Epithelial cell of esophagus (primary cell): ENCODE data around the gene TDO2.
"Not testable (repeated sequence)": the region's sequence is repeated elsewhere in the genome, so short reads cannot be mapped to it uniquely, and the experiment has no call there.

Source experiments
- DNase-seq: peaks from one replicate; pipeline ENCODE4 v3.0.0; 2010; ENCODE audit warnings: low read depth
- H3K4me3 ChIP-seq: 2 replicates; pipeline ENCODE4 v1.5.1; 2011; ENCODE audit warnings: mild to moderate bottlenecking, low read length, control low read depth
- TF ChIP-seq, protein P1 (sequence below): IDR thresholded peaks from 2 replicates; pipeline ENCODE4 v1.5.1; 2011; ENCODE audit warnings: low read depth, mild to moderate bottlenecking, low read length, control low read depth, inconsistent platforms; ENCODE audit not compliant: insufficient read depth; ENCODE audit errors: missing control alignments

The TDO2 gene

GRCh38 chr4:155889031-155889793 is 14.3 kb upstream of the TDO2 start:
- no peak overlapping the region for H3K4me3 ChIP-seq
- DNase-seq = peak; percentile 81
- TF ChIP-seq, protein P1, sequence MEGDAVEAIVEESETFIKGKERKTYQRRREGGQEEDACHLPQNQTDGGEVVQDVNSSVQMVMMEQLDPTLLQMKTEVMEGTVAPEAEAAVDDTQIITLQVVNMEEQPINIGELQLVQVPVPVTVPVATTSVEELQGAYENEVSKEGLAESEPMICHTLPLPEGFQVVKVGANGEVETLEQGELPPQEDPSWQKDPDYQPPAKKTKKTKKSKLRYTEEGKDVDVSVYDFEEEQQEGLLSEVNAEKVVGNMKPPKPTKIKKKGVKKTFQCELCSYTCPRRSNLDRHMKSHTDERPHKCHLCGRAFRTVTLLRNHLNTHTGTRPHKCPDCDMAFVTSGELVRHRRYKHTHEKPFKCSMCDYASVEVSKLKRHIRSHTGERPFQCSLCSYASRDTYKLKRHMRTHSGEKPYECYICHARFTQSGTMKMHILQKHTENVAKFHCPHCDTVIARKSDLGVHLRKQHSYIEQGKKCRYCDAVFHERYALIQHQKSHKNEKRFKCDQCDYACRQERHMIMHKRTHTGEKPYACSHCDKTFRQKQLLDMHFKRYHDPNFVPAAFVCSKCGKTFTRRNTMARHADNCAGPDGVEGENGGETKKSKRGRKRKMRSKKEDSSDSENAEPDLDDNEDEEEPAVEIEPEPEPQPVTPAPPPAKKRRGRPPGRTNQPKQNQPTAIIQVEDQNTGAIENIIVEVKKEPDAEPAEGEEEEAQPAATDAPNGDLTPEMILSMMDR = no peak

DNA sequence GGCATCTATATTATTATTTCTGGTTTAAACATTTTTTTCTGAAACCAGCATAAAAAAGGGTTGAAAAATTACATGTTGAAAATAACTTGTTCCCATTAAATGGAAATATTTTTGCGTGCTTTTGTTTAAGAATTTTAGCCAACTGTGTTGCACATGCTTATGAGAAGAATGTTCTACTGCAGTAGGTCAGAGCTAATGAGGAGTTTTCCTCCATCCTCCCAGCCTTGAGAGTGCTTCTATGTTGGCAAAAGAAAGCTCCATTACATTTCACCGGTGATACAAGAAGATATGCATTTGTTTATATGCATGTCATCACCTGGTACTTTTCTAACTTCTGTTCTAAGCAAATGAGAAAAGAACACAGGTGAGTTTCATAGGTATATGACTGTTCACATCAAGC is 13.6 kb upstream of the TDO2 start:
- TF ChIP-seq, protein P1 = no peak
- no peak overlapping the region for H3K4me3 ChIP-seq
- DNase-seq = no peak

- TF ChIP-seq, protein P1 = no peak
- no peak overlapping the region for H3K4me3 ChIP-seq
- DNase-seq = peak; percentile 36
Measured at GRCh38 chr4:155891058-155891457, 12.4 kb upstream of the TDO2 start.

- not testable (repeated sequence) for DNase-seq, H3K4me3 ChIP-seq
Measured at GRCh38 chr4:155898371-155898770, 5.1 kb upstream of the TDO2 start.

DNA sequence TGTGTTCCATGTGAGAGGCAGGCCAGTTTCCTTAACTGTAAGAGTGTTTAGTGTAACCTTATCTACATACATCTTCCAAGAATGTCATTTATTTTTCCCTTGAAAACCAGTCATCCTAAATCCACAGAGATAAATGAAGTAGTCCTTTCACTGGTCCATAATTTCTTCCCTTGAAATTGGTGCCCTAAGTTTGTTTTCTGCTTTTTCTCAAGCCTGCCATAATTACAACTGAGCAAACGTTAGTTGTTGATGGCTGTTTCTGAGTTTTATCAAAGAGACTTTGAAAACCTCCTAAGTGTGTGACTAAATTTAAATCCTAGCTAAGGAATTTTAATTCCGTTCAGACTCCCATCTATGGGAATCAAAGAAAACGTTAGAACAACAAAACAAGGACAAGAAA is 3.6 kb upstream of the TDO2 start:
- no peak overlapping the region for H3K4me3 ChIP-seq
- no peak for DNase-seq
- TF ChIP-seq, protein P1 = no peak

DNA sequence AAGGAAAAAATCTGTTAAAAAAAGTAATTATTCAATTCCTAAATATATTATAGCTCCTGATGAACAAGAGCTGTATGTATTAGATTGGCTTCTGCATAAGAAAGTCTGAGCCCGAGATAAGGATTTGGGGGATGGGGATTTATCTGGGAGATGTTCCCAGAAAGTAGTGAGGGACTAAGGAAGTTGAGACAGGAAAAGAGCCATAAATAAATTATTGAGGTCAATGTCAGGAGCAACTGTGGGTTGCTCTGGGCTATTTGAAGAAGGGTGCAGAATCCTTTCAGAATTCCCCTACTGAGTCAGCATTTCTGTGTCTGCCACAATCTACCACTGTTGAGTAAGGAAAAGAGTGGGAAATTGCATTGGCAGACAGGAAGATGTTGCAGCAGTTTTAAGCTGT is 3.1 kb upstream of the TDO2 start:
- no peak overlapping the region for H3K4me3 ChIP-seq
- DNase-seq = peak; percentile 66
- TF ChIP-seq, protein P1 = no peak

- no peak for DNase-seq
- H3K4me3 ChIP-seq = no peak overlapping the region
- TF ChIP-seq, protein P1 = no peak
Measured at GRCh38 chr4:155901013-155901412, 2.5 kb upstream of the TDO2 start.
